GM23248 (cell line): Measurements from ENCODE around the gene SELL.

Source experiments
- EZH2 ChIP-seq: fragments of 200-600 bp; sonication (generic); IDR thresholded peaks from 2 replicates; pipeline ENCODE4 v1.6.1; 2018; ENCODE audit warnings: antibody characterized with exemption, mild to moderate bottlenecking; ENCODE audit not compliant: insufficient read depth, poor library complexity, severe bottlenecking
- EZH2phosphoT487 ChIP-seq: fragments of 200-600 bp; sonication (generic); IDR thresholded peaks from 2 replicates; pipeline ENCODE4 v1.6.1; 2018; ENCODE audit warnings: antibody characterized with exemption, moderate library complexity, mild to moderate bottlenecking, low read depth; ENCODE audit not compliant: insufficient read depth

DNA sequence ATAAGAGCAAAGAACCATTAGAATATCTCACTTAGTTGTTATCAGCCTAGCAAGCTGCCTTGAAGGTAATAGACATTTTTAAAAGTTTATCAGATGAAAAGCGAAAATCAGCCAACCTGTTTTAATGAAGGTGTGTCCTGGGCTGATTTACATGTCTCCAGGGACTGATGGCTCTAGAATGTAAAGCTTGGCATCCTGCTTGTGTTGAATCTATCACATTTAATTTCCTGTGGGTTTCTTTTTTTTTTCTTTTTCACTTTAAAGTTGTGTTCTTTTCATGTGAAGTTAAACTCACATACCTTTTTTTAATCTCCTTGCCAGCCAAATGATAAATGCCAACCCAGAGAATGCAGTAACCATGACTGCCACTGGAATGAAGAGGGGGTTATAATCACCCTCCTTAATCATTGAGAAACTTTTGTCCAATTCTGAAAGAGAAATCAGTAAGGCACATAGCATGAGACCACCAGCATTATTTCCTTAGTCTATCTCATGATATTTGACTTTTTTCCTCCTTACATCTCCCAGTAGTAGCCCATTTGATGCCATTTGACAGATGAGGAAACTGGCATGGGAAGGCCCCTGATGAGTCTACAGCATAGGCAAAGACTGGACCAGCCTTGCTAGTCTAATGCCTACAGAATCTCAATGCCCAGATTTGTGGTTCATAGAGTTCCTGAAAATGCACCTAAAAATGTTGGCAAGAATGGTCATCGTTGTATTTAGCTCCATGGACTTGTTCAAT is 10.0 kb downstream of the SELL start:
- no peak for TF ChIP-seq EZH2
- no peak for TF ChIP-seq EZH2phosphoT487
